GM06990 (cell line): Measurements from ENCODE around the gene FUT8.
A peak's percentile ranks its signal among the peaks of the same experiment; 100 is the strongest.

Experiments
- DNase-seq: peaks from one replicate; pipeline ENCODE4 v3.0.0-alpha.2; 2011; ENCODE audit not compliant: insufficient read length; ENCODE audit errors: extremely low read depth
- H3K27me3 ChIP-seq: replicated peaks from 2 replicates; pipeline ENCODE4 v1.6.0; 2011; ENCODE audit warnings: low read length; ENCODE audit not compliant: control insufficient read depth, insufficient read depth
- H3K36me3 ChIP-seq: 2 replicates; pipeline ENCODE4 v1.5.1; 2011; ENCODE audit warnings: low read length; ENCODE audit not compliant: control insufficient read depth, insufficient read depth
- H3K4me3 ChIP-seq: replicated peaks from 2 replicates; pipeline ENCODE4 v1.5.1; 2011; ENCODE audit warnings: low read depth, mild to moderate bottlenecking, control low read depth, low read length
- CTCF ChIP-seq: IDR thresholded peaks from 2 replicates; pipeline ENCODE4 v1.5.1; 2011; ENCODE audit warnings: low read length, control low read depth, mild to moderate bottlenecking, inconsistent platforms; ENCODE audit not compliant: insufficient read depth, poor library complexity, severe bottlenecking

The FUT8 gene

DNA sequence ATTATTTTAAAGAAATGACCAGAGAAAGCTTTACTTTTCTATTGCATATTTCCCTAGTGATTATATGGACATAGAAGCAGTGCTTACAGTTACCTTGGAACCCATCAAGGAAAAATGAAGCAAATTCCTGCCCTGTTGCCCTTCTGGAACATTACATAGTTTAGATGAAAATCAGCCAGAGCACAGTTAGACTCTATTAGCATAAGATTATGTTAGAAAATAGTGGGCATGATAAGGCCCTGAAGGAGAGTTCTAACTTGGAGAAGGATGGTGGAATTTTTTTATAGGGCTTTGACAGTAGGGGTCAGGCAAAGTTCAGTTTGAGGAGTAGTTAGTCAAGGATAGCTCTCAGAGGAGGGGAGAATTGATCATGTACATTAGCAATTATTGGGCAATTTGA is 74.3 kb downstream of the FUT8 start:
- no peak for TF ChIP-seq CTCF
- no peaks in the 10 kb centered on the region for H3K36me3 ChIP-seq
- H3K27me3 ChIP-seq = no peaks in the 10 kb centered on the region
- H3K4me3 ChIP-seq = no peak overlapping the region
- DNase-seq = no peak

GRCh38 chr14:65487783-65488494 is 75.4 kb downstream of the FUT8 start:
- peaks cover 1% of the 10 kb centered on the region; the same call in 1 of the 2 replicates for H3K36me3 ChIP-seq
- H3K4me3 ChIP-seq = no peak overlapping the region
- DNase-seq = peak; percentile 30
- no peaks in the 10 kb centered on the region for H3K27me3 ChIP-seq
- TF ChIP-seq CTCF = no peak

GRCh38 chr14:65491274-65491673 is 78.7 kb downstream of the FUT8 start:
- peaks cover 1% of the 10 kb centered on the region; the same call in 1 of the 2 replicates for H3K36me3 ChIP-seq
- no peaks in the 10 kb centered on the region for H3K27me3 ChIP-seq
- DNase-seq = no peak
- H3K4me3 ChIP-seq = no peak overlapping the region
- TF ChIP-seq CTCF = no peak

DNA sequence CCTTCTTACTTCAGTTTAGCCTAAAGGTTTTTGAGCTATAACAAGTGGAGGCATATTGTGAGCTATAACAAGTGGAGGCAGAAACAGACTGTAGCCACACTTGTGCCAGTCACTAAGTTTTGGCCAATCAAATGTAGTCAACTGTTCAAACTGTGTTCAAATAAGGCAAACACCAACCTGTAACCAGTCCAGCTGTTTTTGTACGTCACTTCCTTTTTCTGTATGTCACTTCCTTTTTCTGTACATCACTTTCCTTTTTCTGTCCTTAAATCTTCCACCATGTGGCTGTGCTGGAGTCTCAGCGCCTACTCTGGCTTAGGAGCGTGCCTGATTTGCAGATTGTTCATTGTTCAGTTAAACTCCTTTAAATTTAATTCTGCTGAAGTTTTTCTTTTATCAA is 79.7 kb downstream of the FUT8 start:
- DNase-seq = no peak
- H3K27me3 ChIP-seq = no peaks in the 10 kb centered on the region
- H3K36me3 ChIP-seq = peaks cover 1% of the 10 kb centered on the region; the same call in 1 of the 2 replicates
- TF ChIP-seq CTCF = no peak
- no peak overlapping the region for H3K4me3 ChIP-seq

GRCh38 chr14:65495196-65495595 is 82.7 kb downstream of the FUT8 start:
- H3K36me3 ChIP-seq = peaks cover 1% of the 10 kb centered on the region; the same call in 1 of the 2 replicates
- no peak for TF ChIP-seq CTCF
- no peak overlapping the region for H3K4me3 ChIP-seq
- H3K27me3 ChIP-seq = no peaks in the 10 kb centered on the region
- DNase-seq = no peak
